ENCODE data around the gene CCNY.

Gene CCNY

DNA sequence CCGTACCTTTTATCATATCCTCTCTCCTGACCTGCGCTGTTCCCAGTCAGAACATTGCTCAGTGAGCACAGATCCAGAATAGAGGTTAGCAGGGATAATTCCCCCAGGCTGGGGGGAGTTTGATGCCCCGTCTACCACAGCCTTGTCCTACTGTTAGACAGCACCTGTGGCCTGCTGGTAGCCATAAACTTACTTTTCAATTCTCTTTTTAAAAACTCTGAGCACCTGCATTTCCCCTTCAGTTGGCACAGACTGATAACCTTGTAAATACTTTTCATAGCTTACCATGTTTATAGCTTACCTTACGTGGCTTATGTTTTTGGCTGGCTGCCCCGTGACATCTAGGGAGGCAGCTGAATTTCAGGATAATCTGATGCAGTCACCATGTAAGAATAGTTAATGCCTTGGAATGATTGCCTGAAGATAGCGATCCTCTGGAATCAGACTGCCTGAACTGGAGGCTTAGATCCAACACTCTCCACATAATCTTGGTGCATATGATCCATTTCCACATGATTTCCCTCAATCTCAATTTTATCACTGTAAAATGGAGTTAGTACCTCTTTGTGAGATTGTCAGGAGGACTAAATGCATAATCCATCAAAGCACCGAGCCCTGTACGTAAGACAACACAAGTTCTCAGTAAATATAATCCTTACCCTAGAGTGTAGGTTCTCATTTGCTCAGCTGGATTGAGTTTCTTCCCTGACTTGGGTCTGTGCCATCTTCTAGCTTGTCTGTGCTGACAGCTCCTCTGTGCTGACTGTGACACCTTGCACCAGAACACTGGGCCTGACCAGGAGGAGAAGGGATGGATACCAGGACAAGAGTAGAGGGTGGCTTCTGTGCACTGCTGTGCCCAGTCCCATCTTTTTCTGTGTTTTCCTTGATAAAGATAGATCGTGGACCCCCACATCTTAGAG lies 157.1 kb downstream of the CCNY start:
- H3K4me1 ChIP-seq (ENCODE audit: insufficient read depth, insufficient read length), result no peaks in the 10 kb centered on the region
- no peaks in the 10 kb centered on the region for H3K27me3 ChIP-seq (ENCODE audit: insufficient read depth, insufficient read length)
- TF ChIP-seq YY1 (IDR thresholded peaks at IDR 0.05; ENCODE audit: insufficient read depth, insufficient read length) (no peak), ZNF274 (IDR thresholded peaks at IDR 0.05; ENCODE audit: low read depth, low read length) (no peak), SUZ12 (IDR thresholded peaks at IDR 0.05; ENCODE audit: extremely low read depth, insufficient read depth, insufficient read length) (no peak)
- DNase-seq (ENCODE audit: low read depth, low spot score), result no peak
- H3K36me3 ChIP-seq (ENCODE audit: insufficient read depth, insufficient read length, low read length), result peaks cover 2% of the 10 kb centered on the region
- H3K4me3 ChIP-seq (ENCODE audit: insufficient read length, low read depth), result no peak overlapping the region
- no peak overlapping the region for H3K9ac ChIP-seq (ENCODE audit: insufficient read length, low read depth)
- no peaks in the 10 kb centered on the region for H3K9me3 ChIP-seq (ENCODE audit: insufficient read depth, low read length)

- Histone ChIP-seq H3K9ac (ENCODE audit: insufficient read length, low read depth) (no peak overlapping the region), H3K36me3 (ENCODE audit: insufficient read depth, insufficient read length, low read length) (peaks cover 1% of the 10 kb centered on the region), H3K4me1 (ENCODE audit: insufficient read depth, insufficient read length) (no peaks in the 10 kb centered on the region), H3K27me3 (ENCODE audit: insufficient read depth, insufficient read length) (no peaks in the 10 kb centered on the region), H3K9me3 (ENCODE audit: insufficient read depth, low read length) (no peaks in the 10 kb centered on the region), H3K4me3 (ENCODE audit: insufficient read length, low read depth) (no peak overlapping the region)
- TF ChIP-seq SUZ12 (IDR thresholded peaks at IDR 0.05; ENCODE audit: extremely low read depth, insufficient read depth, insufficient read length) (no peak), ZNF274 (IDR thresholded peaks at IDR 0.05; ENCODE audit: low read depth, low read length) (no peak), YY1 (IDR thresholded peaks at IDR 0.05; ENCODE audit: insufficient read depth, insufficient read length) (no peak)
- no peak for DNase-seq (ENCODE audit: low read depth, low spot score)
Measured at GRCh38 chr10:35495521-35496119, 159.3 kb downstream of the CCNY start.

- Histone ChIP-seq H3K36me3 (ENCODE audit: insufficient read depth, insufficient read length, low read length) (no peaks in the 10 kb centered on the region), H3K9me3 (ENCODE audit: insufficient read depth, low read length) (no peaks in the 10 kb centered on the region), H3K4me1 (ENCODE audit: insufficient read depth, insufficient read length) (no peaks in the 10 kb centered on the region), H3K4me3 (ENCODE audit: insufficient read length, low read depth) (no peak overlapping the region), H3K27me3 (ENCODE audit: insufficient read depth, insufficient read length) (no peaks in the 10 kb centered on the region), H3K9ac (ENCODE audit: insufficient read length, low read depth) (no peak overlapping the region)
- TF ChIP-seq SUZ12 (IDR thresholded peaks at IDR 0.05; ENCODE audit: extremely low read depth, insufficient read depth, insufficient read length) (no peak), YY1 (IDR thresholded peaks at IDR 0.05; ENCODE audit: insufficient read depth, insufficient read length) (no peak), ZNF274 (IDR thresholded peaks at IDR 0.05; ENCODE audit: low read depth, low read length) (no peak)
- DNase-seq (ENCODE audit: low read depth, low spot score), result no peak
Measured at GRCh38 chr10:35497909-35498308, 161.6 kb downstream of the CCNY start.

GRCh38 chr10:35498693-35499092 lies 162.4 kb downstream of the CCNY start:
- Histone ChIP-seq H3K9ac (ENCODE audit: insufficient read length, low read depth) (no peak overlapping the region), H3K9me3 (ENCODE audit: insufficient read depth, low read length) (no peaks in the 10 kb centered on the region), H3K4me3 (ENCODE audit: insufficient read length, low read depth) (no peak overlapping the region), H3K27me3 (ENCODE audit: insufficient read depth, insufficient read length) (no peaks in the 10 kb centered on the region), H3K4me1 (ENCODE audit: insufficient read depth, insufficient read length) (no peaks in the 10 kb centered on the region), H3K36me3 (ENCODE audit: insufficient read depth, insufficient read length, low read length) (no peaks in the 10 kb centered on the region)
- no peak for DNase-seq (ENCODE audit: low read depth, low spot score)
- TF ChIP-seq SUZ12 (IDR thresholded peaks at IDR 0.05; ENCODE audit: extremely low read depth, insufficient read depth, insufficient read length) (no peak), YY1 (IDR thresholded peaks at IDR 0.05; ENCODE audit: insufficient read depth, insufficient read length) (no peak), ZNF274 (IDR thresholded peaks at IDR 0.05; ENCODE audit: low read depth, low read length) (no peak)

DNA sequence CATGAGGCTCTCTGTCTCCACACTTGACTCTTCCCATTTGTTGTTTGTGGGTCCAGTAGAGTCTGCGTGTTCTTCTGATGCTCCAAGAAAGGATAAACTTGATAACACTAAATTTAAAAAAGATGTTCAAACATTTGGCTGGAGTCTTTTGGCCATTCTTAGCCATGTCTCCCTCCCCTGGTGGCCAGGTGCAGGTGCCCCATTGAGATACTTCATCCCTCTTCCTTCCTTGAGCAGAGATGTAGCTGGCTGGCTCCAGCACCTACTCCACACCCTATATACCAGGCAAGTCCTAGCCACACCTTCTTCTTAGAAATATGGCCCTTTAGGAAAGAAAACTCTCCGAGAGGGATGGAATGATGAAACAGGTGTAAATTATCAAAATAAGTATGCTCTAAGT lies 165.6 kb downstream of the CCNY start:
- H3K4me1 ChIP-seq (ENCODE audit: insufficient read depth, insufficient read length), result no peaks in the 10 kb centered on the region
- no peak overlapping the region for H3K9ac ChIP-seq (ENCODE audit: insufficient read length, low read depth)
- H3K27me3 ChIP-seq (ENCODE audit: insufficient read depth, insufficient read length), result no peaks in the 10 kb centered on the region
- H3K9me3 ChIP-seq (ENCODE audit: insufficient read depth, low read length), result no peaks in the 10 kb centered on the region
- no peak overlapping the region for H3K4me3 ChIP-seq (ENCODE audit: insufficient read length, low read depth)
- TF ChIP-seq YY1 (IDR thresholded peaks at IDR 0.05; ENCODE audit: insufficient read depth, insufficient read length) (no peak), SUZ12 (IDR thresholded peaks at IDR 0.05; ENCODE audit: extremely low read depth, insufficient read depth, insufficient read length) (no peak), ZNF274 (IDR thresholded peaks at IDR 0.05; ENCODE audit: low read depth, low read length) (no peak)
- DNase-seq (ENCODE audit: low read depth, low spot score), result no peak
- H3K36me3 ChIP-seq (ENCODE audit: insufficient read depth, insufficient read length, low read length), result no peaks in the 10 kb centered on the region

- no peak for TF ChIP-seq SUZ12 (IDR thresholded peaks at IDR 0.05; ENCODE audit: extremely low read depth, insufficient read depth, insufficient read length)
- Histone ChIP-seq H3K4me3 (ENCODE audit: insufficient read length, low read depth) (no peak overlapping the region), H3K27me3 (ENCODE audit: insufficient read depth, insufficient read length) (no peaks in the 10 kb centered on the region), H3K9ac (ENCODE audit: insufficient read length, low read depth) (no peak overlapping the region), H3K9me3 (ENCODE audit: insufficient read depth, low read length) (no peaks in the 10 kb centered on the region), H3K4me1 (ENCODE audit: insufficient read depth, insufficient read length) (no peaks in the 10 kb centered on the region), H3K36me3 (ENCODE audit: insufficient read depth, insufficient read length, low read length) (no peaks in the 10 kb centered on the region)
- no peak for DNase-seq (ENCODE audit: low read depth, low spot score)
Measured at GRCh38 chr10:35502692-35503091, 166.4 kb downstream of the CCNY start.

- Histone ChIP-seq H3K4me3 (ENCODE audit: insufficient read length, low read depth) (no peak overlapping the region), H3K4me1 (ENCODE audit: insufficient read depth, insufficient read length) (no peaks in the 10 kb centered on the region), H3K36me3 (ENCODE audit: insufficient read depth, insufficient read length, low read length) (no peaks in the 10 kb centered on the region), H3K9ac (ENCODE audit: insufficient read length, low read depth) (no peak overlapping the region), H3K27me3 (ENCODE audit: insufficient read depth, insufficient read length) (no peaks in the 10 kb centered on the region), H3K9me3 (ENCODE audit: insufficient read depth, low read length) (no peaks in the 10 kb centered on the region)
- no peak for DNase-seq (ENCODE audit: low read depth, low spot score)
- TF ChIP-seq ZNF274 (IDR thresholded peaks at IDR 0.05; ENCODE audit: low read depth, low read length), result no peak
- no peak for TF ChIP-seq YY1 (IDR thresholded peaks at IDR 0.05; ENCODE audit: insufficient read depth, insufficient read length)
- no peak for TF ChIP-seq SUZ12 (IDR thresholded peaks at IDR 0.05; ENCODE audit: extremely low read depth, insufficient read depth, insufficient read length)
Measured at GRCh38 chr10:35503578-35503977, 167.3 kb downstream of the CCNY start.
